Fibroblast of skin of abdomen (primary cell): Measurements from ENCODE around the gene SRPRB.

Experiments
- DNase-seq: peaks from one replicate; pipeline ENCODE4 v3.0.0-alpha.2; 2013

SRPRB gene

GRCh38 chr3:133843634-133844033 lies 38.0 kb downstream of the SRPRB start:
- DNase-seq, result peak; percentile 12

GRCh38 chr3:133845127-133845526 lies 39.5 kb downstream of the SRPRB start:
- DNase-seq, result no peak

DNA sequence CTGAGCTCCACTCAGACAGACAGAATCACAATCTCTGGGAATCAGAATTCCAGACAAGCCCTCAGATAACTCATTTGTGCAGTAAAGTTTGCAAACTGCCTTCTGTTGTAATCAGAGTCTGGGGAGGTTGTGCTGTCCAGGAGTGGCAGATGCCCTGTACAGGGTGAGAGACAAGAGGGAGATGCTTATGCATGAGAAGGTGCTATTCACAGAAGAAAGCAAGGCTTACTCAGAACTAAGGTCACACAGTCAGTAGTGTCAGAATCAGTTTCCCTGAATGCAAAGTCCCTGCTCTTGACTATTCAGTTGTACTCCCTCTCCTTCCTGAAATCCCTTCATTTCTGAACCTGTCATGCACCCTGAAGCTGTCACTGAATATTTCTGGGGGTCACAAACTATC lies 43.7 kb downstream of the SRPRB start:
- no peak for DNase-seq

DNA sequence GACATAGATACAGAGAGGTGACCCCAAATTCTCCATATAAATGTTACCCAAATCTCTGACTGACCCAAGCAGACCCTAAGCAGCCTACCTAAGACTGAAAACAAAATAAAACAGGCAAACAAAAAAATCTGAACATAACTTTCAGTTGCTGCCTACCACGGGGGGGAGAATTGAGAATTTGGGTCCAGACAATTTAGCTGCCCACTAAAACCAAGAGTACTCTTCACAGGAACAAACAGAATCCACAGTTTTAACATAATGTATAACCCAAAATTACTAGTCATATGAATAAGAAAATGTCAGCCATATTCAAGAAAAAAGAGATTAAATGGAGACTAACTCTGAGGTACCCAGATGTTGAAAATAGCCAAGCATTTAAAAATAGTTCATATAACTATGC lies 44.4 kb downstream of the SRPRB start:
- no peak for DNase-seq

- no peak for DNase-seq
These were observed 45.8 kb downstream of the SRPRB start for GRCh38 chr3:133851266-133851906.

GRCh38 chr3:133851931-133852330 lies 46.3 kb downstream of the SRPRB start:
- DNase-seq, result no peak

- DNase-seq, result no peak
These were observed 47.7 kb downstream of the SRPRB start for GRCh38 chr3:133853063-133853924.

- no peak for DNase-seq
These were observed 48.3 kb downstream of the SRPRB start for GRCh38 chr3:133853925-133854227.

DNA sequence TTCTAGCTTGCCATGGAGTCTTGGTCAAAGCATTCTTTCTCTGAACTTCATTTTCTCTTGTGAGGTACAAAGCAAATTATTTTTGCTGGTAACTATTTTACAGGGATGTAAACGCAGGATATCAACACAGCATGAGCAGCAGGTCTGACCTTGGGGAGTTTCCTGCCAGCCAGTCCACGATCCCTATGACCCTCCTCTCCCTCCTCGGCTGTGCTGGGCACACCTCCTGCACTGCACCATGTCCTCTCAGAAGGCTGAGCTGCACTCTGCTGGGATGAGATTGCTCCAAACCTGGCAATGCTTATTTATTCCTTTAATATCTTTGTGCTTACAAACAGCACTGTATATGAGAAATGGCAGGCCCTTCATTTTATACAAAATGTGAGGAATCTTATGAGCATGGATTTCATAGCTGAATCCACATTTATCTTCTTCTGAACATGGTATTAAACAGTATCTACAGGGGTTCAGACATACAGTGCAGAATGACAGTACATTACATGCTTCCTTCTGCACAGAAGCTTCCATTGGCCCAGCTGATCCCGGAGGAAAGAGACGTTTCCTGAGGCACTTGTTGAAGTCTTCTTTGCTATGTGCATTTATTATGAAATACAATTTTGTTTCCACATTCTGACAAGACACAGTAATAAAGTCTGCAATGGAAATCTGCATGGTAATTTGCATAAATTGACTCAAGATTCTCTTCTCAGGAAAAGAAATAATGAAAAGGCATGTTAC lies 48.8 kb downstream of the SRPRB start:
- no peak for DNase-seq

DNA sequence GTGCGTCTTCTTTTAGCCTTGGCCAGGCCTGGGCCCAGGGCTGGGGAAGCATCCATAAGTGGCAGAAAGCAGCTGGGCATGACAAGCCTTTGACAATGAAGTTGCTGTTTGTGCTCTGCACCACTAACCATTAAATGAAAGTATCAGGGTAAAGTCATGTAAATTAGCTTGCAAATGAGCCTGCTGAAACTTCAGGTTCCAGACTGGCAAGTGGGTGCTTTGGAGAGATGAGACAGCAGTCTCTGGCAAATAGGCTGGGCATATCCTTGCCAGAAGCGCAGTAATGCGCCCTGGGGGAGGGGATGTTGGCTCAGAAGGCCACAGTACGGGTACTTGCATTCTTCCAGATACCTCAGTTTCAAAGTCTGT lies 49.4 kb downstream of the SRPRB start:
- DNase-seq, result no peak

DNA sequence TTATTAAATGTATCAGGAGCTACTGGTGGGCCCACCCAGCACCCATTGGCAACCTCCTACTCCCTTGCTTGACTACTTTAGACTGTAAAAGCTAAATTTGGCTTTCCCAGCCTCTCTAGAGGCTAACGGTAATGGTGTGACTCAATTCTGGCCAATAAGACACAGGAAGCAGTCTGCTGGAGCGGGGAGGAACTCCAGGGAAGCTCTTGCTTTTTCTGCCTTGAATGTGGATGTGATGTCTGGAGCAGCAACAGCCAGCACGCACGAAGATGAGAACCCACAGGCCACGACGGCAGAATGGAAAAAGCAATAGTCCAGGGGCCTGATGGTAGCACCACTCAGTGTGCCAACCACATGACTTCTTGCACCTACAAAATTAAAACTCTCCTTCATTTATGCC lies 50.2 kb downstream of the SRPRB start:
- DNase-seq, result peak; percentile 5

DNA sequence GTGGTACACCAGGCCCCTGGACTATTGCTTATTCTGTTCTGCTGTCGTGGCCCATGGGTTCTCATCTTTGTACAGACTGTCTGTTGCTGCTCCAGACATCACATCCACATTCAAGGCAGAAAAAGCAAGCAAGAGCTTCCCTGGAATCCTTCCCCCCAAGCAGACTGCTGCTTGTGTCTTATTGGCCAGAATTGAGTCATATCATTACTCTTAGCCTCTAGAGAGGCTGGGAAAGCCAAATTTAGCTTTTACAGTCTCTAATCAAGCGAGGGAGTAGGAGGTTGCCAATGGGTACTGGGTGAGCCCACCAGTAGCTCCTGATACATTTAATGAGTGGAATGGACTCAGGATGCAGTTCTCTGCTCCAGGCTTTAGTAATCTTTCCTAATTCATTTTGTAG lies 50.7 kb downstream of the SRPRB start:
- peak; percentile 7 for DNase-seq

GRCh38 chr3:133857767-133858166 lies 52.2 kb downstream of the SRPRB start:
- DNase-seq, result no peak

GRCh38 chr3:133859381-133860234 lies 54.0 kb downstream of the SRPRB start:
- DNase-seq, result no peak

GRCh38 chr3:133860519-133860918 lies 54.9 kb downstream of the SRPRB start:
- DNase-seq, result no peak

DNA sequence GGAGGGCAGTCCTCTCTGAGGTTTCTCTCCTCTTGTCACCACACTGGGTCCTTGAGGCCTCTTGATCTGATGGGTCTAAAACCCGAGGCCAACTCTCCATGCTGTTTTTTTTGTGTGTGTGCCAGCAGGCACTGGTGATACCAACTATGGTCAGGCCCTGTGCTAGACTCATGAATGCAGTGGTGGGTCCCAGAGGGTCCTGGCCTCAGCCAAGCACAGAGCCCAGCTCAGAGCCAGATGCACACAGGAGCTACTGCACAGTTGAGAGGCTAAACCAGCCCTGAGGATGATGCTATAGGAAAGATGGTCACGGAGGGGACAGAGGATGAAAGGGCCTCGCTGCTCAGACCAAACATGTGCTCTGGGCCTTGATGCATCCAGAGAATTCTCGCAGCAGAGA lies 56.5 kb downstream of the SRPRB start:
- DNase-seq, result no peak

GRCh38 chr3:133863911-133864310 lies 58.3 kb downstream of the SRPRB start:
- no peak for DNase-seq

DNA sequence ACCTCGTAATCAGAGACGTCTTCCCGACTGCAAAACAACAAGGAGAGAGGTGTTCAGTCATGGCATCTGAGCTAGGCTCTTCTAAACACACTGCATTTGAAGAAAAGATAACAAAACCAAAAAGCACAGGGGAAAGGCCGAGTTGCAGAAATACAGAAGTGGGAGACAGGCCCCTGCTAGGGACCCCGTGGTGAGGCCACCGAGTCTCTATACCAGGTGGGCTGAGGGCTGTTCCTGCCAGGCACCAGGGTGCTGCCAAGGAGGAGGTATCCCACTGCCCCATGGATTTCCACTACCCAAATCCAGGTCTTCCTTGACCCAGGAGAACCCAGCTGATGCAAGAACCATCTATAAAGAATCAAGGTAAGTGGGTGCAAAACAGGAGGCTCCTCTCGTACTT lies 59.0 kb downstream of the SRPRB start:
- no peak for DNase-seq

DNA sequence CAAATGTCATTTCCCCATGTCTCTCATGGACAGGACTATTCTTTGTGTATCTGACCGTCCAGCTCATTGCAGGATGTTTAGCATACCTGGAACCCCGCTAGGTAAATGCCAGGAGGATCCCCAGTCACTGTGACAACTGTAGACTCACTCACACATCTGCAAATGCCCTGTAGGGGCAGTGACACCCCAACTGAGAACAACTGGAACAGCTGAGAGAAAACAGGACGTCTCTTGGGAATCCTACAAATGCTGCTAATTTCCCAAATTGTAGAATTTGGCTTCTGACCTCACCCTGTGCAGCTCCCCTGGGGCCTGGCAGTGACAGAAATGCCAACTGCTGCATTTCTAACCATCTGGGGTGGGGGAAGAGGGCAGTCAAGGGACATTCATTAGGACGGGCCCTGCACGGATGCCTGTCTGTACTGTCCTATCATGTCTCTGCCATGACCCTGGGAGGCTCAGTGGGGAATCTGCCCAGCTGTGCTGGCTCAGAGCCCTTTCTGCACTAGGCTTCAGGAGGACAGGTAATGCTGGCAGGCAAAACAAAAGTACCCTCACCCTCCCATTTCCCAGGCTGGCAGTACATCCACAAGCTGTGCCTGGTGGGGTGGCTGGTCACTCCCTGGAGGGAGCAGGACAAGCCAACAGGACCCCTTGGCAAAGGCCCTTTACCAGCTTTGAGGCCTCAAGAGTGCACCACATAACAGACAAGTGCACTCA lies 59.7 kb downstream of the SRPRB start:
- no peak for DNase-seq

GRCh38 chr3:133866141-133866540 lies 60.5 kb downstream of the SRPRB start:
- no peak for DNase-seq

- no peak for DNase-seq
These were observed 62.6 kb downstream of the SRPRB start for GRCh38 chr3:133868186-133868585.
